HEK293 (cell line): ENCODE results near the gene UBA52.

Experiments
- CTCF ChIA-PET: fragments of 350-600 bp; formaldehyde crosslinking; extraction: SDS; loops from one replicate; lab custom pipeline; 2021; ENCODE audit warnings: antibody characterized with exemption; lab: Yijun Ruan, JAX
- POLR2A ChIA-PET: fragments of 300-600 bp; formaldehyde crosslinking; extraction: SDS; loops from one replicate; lab custom pipeline; 2020; ENCODE audit warnings: antibody characterized with exemption, inconsistent platforms; lab: Yijun Ruan, JAX
- H3K27ac ChIP-seq: fragments of 200-500 bp; sonication (Bioruptor generic); 2 replicates; pipeline ENCODE4 v1.5.1; 2014; ENCODE audit warnings: low read depth, low read length, control low read depth, inconsistent platforms; ENCODE audit errors: extremely low read depth
- H3K36me3 ChIP-seq, 2 experiments: fragments of 200-500 bp in 1 of 2; sonication (Bioruptor generic) in 1 of 2; 1 replicate in 1 of 2; 2 replicates in 1 of 2; pipeline ENCODE4 v1.5.1; 2014 to 2017; ENCODE audit warnings: inconsistent platforms in 2 of 2, low read length in 2 of 2; ENCODE audit not compliant: control insufficient read depth in 2 of 2, insufficient read depth in 1 of 2
- H3K4me1 ChIP-seq: fragments of 200-500 bp; sonication (Bioruptor generic); 2 replicates; pipeline ENCODE4 v1.5.1; 2014; ENCODE audit warnings: mild to moderate bottlenecking, low read length, inconsistent platforms; ENCODE audit not compliant: control insufficient read depth, insufficient read depth
- H3K4me3 ChIP-seq: 2 replicates; pipeline ENCODE4 v1.5.1; 2011; ENCODE audit warnings: low read depth, mild to moderate bottlenecking, control low read depth, low read length, moderate library complexity
- H3K9me3 ChIP-seq: fragments of 200-500 bp; sonication (Bioruptor generic); 2 replicates; pipeline ENCODE4 v1.5.1; 2014; ENCODE audit warnings: low read depth, low read length, inconsistent platforms; ENCODE audit not compliant: control insufficient read depth, insufficient read depth
- HIC1 ChIP-seq: fragments of 450-650 bp; formaldehyde crosslinking; IDR thresholded peaks from 2 replicates; pipeline ENCODE4 v1.5.1; 2016; ENCODE audit warnings: missing biosample characterization, missing genetic modification characterization
- MYNN ChIP-seq: fragments of 450-650 bp; formaldehyde crosslinking; IDR thresholded peaks from 2 replicates; pipeline ENCODE4 v1.5.1; 2016; ENCODE audit warnings: missing biosample characterization, missing genetic modification characterization, borderline replicate concordance
- PRDM1 ChIP-seq: fragments of 450-650 bp; formaldehyde crosslinking; IDR thresholded peaks from 2 replicates; pipeline ENCODE4; 2016; ENCODE audit warnings: missing biosample characterization, missing genetic modification characterization
- ZBTB8A ChIP-seq: fragments of 450-650 bp; formaldehyde crosslinking; IDR thresholded peaks from 2 replicates; pipeline ENCODE4 v1.5.1; 2016; ENCODE audit warnings: missing biosample characterization, missing genetic modification characterization
- ZIC2 ChIP-seq: fragments of 450-650 bp; formaldehyde crosslinking; IDR thresholded peaks from 2 replicates; pipeline ENCODE4 v1.5.1; 2016; ENCODE audit warnings: missing biosample characterization, missing genetic modification characterization
- ZNF423 ChIP-seq: fragments of 450-650 bp; formaldehyde crosslinking; IDR thresholded peaks from 2 replicates; pipeline ENCODE4 v1.5.1; 2016; ENCODE audit warnings: missing biosample characterization, missing genetic modification characterization
- ZNF449 ChIP-seq: fragments of 450-650 bp; formaldehyde crosslinking; IDR thresholded peaks from 2 replicates; pipeline ENCODE4 v1.5.1; 2017; ENCODE audit warnings: missing biosample characterization, mild to moderate bottlenecking, missing genetic modification characterization, moderate library complexity
- ZNF510 ChIP-seq: fragments of 450-650 bp; formaldehyde crosslinking; IDR thresholded peaks from 2 replicates; pipeline ENCODE4 v1.5.1; 2018; ENCODE audit warnings: mild to moderate bottlenecking, missing genetic modification characterization, missing biosample characterization; ENCODE audit not compliant: insufficient replicate concordance
- ZNF701 ChIP-seq: fragments of 450-650 bp; formaldehyde crosslinking; IDR thresholded peaks from 2 replicates; pipeline ENCODE4 v1.5.1; 2016; ENCODE audit warnings: missing biosample characterization, missing genetic modification characterization
- ZNF830 ChIP-seq: fragments of 450-650 bp; IDR thresholded peaks from 2 replicates; pipeline ENCODE4 v1.5.0; 2018; ENCODE audit warnings: missing biosample characterization, missing genetic modification characterization, low read depth, mild to moderate bottlenecking, moderate library complexity
- ZSCAN16 ChIP-seq: fragments of 450-650 bp; formaldehyde crosslinking; IDR thresholded peaks from 2 replicates; pipeline ENCODE4 v1.5.1; 2016; ENCODE audit warnings: missing biosample characterization, missing genetic modification characterization
- TF ChIP-seq, protein P1 (sequence below): fragments of 450-650 bp; formaldehyde crosslinking; IDR thresholded peaks from 2 replicates; pipeline ENCODE4 v1.5.1; 2016; ENCODE audit warnings: missing biosample characterization, missing genetic modification characterization
- TF ChIP-seq, protein P2 (sequence below): fragments of 450-650 bp; formaldehyde crosslinking; IDR thresholded peaks from 2 replicates; pipeline ENCODE4 v1.5.1; 2016; ENCODE audit warnings: missing biosample characterization, missing genetic modification characterization
- TF ChIP-seq, protein P3 (sequence below): fragments of 450-650 bp; formaldehyde crosslinking; IDR thresholded peaks from 2 replicates; pipeline ENCODE4 v1.5.1; 2016; ENCODE audit warnings: missing biosample characterization, missing genetic modification characterization, borderline replicate concordance

The UBA52 gene

DNA sequence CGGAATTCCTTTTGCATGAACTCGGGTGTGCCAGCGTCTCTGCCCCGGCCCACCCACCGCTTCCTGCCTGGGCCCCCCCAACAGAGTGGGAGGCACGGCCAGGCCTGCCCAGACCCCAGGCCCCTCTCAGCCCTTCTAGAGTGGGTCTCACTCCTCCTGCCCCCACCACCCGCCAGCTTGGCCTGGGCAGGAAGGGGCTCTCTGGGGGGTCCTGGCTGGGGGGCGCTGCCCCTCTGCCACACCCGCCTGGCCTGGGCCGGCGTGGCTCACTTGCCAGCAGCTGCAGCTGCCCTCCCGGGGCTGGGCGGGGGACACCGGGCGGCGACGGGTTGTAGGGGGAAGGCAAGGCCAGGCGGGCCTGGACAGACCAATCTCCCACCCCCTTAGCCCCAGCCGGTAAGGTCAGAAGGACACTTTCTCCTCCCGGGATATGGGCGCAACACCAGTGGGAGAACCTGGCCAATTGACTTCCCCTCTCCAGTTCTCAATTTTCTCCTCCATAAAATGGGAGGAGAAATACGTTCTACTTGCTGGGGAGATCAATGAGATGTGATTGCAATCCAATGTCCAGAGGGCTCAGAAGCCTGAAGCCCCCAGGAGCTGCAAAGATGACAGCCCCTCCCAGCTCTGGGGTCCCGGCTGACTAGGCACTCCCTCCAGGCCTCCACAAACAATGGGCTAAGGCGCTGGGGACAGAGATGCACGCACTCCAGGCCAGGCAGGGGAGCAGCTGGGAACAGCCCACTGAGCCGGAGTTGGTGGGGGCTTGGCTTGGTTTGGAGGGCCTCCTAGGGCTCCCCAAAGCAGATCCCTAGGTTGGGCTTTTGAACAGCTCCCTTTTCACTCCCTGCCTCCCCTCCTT, 32.5 kb downstream of the UBA52 start (continued):
- TF ChIP-seq, protein P1, sequence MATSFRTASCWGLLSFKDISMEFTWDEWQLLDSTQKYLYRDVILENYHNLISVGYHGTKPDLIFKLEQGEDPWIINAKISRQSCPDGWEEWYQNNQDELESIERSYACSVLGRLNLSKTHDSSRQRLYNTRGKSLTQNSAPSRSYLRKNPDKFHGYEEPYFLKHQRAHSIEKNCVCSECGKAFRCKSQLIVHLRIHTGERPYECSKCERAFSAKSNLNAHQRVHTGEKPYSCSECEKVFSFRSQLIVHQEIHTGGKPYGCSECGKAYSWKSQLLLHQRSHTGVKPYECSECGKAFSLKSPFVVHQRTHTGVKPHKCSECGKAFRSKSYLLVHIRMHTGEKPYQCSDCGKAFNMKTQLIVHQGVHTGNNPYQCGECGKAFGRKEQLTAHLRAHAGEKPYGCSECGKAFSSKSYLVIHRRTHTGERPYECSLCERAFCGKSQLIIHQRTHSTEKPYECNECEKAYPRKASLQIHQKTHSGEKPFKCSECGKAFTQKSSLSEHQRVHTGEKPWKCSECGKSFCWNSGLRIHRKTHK (tag by site-specific recombination) = no peak
- TF ChIP-seq MYNN = no peak
- TF ChIP-seq, all 188 proteins: peak for 8

- no peaks in the 10 kb centered on the region; the same call in 1 of the 2 replicates for H3K4me1 ChIP-seq
- H3K4me3 ChIP-seq = no peak overlapping the region
- CTCF ChIA-PET = interaction anchor here (1.1 kb wide), 1 partner anchor 72 kb away, joined by 6 read pairs; no protein-coding TSS in a partner anchor
- no peak for TF ChIP-seq ZNF510
- TF ChIP-seq, protein P2, sequence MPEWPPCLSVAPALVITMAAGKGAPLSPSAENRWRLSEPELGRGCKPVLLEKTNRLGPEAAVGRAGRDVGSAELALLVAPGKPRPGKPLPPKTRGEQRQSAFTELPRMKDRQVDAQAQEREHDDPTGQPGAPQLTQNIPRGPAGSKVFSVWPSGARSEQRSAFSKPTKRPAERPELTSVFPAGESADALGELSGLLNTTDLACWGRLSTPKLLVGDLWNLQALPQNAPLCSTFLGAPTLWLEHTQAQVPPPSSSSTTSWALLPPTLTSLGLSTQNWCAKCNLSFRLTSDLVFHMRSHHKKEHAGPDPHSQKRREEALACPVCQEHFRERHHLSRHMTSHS (tag by site-specific recombination) = no peak
- peak; percentile 38 for TF ChIP-seq PRDM1 (tag by site-specific recombination)
- TF ChIP-seq ZNF423 (tag by site-specific recombination) = no peak
- no peak for TF ChIP-seq ZNF701 (tag by site-specific recombination)
- H3K27ac ChIP-seq = no peak overlapping the region
- POLR2A ChIA-PET = interaction anchor here (1.1 kb wide), 1 partner anchor 16 kb away, joined by 8 read pairs; no protein-coding TSS in a partner anchor
- no peaks in the 10 kb centered on the region for H3K36me3 ChIP-seq
- no peaks in the 10 kb centered on the region for H3K9me3 ChIP-seq
Measured at GRCh38 chr19:18604820-18605159, 33.1 kb downstream of the UBA52 start.

DNA sequence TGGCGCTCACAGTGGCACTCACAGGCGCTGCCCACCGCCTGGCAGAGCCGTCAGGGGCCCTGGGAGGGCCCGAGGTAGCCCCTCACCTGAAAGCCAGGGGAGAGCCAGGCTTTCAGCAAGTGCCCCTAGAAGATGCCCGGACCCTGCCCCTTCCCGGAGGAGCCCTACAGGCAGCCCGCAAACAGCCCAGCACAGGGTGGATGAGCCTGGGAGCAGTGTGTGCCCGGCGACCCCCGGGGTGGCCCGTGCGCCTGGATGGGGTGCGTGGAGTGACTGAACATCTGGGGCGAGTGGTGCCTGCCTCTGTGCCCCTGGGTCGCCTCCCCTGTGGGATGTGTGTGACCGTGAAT, 33.5 kb downstream of the UBA52 start:
- ChIA-PET CTCF (interaction anchor here (1.1 kb wide), 1 partner anchor 72 kb away, joined by 6 read pairs; no protein-coding TSS in a partner anchor), POLR2A (interaction anchor here (1.1 kb wide), 1 partner anchor 16 kb away, joined by 8 read pairs; no protein-coding TSS in a partner anchor)
- Histone ChIP-seq H3K4me3 (no peak overlapping the region), H3K4me1 (no peaks in the 10 kb centered on the region; the same call in 1 of the 2 replicates), H3K27ac (no peak overlapping the region), H3K36me3 (no peaks in the 10 kb centered on the region), H3K9me3 (no peaks in the 10 kb centered on the region)
- TF ChIP-seq ZSCAN16 (tag by site-specific recombination) (no peak), ZIC2 (tag by site-specific recombination) (0 out of 2 replicates have a peak, but pooled peaks have one; percentile 9), ZNF830 (tag by site-specific recombination) (no peak), ZNF449 (tag by site-specific recombination) (no peak), ZBTB8A (tag by site-specific recombination) (peak; percentile 76), HIC1 (tag by site-specific recombination) (peak; percentile 35; the same call in 1 of the 2 replicates)
- TF ChIP-seq, protein P3, sequence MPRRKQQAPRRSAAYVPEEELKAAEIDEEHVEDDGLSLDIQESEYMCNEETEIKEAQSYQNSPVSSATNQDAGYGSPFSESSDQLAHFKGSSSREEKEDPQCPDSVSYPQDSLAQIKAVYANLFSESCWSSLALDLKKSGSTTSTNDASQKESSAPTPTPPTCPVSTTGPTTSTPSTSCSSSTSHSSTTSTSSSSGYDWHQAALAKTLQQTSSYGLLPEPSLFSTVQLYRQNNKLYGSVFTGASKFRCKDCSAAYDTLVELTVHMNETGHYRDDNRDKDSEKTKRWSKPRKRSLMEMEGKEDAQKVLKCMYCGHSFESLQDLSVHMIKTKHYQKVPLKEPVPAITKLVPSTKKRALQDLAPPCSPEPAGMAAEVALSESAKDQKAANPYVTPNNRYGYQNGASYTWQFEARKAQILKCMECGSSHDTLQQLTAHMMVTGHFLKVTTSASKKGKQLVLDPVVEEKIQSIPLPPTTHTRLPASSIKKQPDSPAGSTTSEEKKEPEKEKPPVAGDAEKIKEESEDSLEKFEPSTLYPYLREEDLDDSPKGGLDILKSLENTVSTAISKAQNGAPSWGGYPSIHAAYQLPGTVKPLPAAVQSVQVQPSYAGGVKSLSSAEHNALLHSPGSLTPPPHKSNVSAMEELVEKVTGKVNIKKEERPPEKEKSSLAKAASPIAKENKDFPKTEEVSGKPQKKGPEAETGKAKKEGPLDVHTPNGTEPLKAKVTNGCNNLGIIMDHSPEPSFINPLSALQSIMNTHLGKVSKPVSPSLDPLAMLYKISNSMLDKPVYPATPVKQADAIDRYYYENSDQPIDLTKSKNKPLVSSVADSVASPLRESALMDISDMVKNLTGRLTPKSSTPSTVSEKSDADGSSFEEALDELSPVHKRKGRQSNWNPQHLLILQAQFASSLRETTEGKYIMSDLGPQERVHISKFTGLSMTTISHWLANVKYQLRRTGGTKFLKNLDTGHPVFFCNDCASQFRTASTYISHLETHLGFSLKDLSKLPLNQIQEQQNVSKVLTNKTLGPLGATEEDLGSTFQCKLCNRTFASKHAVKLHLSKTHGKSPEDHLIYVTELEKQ = no peak
